ENCODE results near the gene HERPUD2.

The HERPUD2 gene
- total RNA-seq, result 150 to 208 (median 151) reads per million in 4 donors

- DNase-seq, result peak; percentile 85 to 92 (median 91)
These were observed at the start of gene HERPUD2 for GRCh38 chr7:35694784-35695472. Gene HERPUD2 (minus strand): TSS chr7:35695135. CDS start chr7:35694330, 805 bp downstream.

- no peak for DNase-seq
These were observed 44.0 kb upstream of the HERPUD2 start for GRCh38 chr7:35738889-35739288.

DNA sequence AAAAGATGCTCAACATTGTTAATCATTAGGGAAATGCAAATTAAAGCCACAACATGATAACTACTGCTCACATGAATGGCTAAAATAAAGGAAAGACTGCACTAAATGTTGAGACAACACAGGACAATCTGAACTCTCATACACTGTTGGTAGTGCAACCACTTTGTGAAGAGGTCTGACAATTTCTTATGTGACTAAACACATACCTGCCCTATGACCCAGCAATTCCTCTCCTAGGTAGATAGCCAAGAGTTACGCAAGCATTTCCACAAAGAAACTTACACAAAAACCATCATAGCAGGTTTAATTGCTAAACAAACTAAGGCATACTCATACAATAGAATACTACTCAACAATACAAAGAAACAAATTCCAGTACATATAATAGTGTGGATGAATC is 41.8 kb upstream of the HERPUD2 start:
- DNase-seq, result no peak

GRCh38 chr7:35735396-35735795 is 40.5 kb upstream of the HERPUD2 start:
- no peak for DNase-seq

DNA sequence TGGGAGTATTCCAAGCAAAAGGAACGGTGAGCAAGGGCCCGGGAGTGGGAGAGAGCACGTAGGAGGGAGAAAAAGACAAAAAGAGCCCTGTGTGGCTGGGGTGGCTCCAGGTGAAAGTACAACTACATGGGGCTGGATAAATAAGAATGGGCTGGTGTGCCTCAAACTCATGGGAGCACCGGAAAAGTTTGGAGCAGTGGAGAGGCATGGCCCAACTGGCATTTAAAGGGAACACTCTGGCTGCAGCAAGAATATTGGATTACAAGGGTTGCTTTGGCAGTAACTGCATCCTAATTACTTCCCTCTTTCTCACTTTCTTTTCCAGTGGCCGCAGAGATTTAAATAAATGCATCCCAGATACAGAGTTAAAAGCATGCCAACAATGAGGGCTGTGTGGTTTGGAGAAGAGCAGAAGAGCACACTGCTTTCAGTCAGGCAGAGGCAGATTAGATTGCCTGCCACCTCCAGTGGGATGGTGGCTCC is 39.1 kb upstream of the HERPUD2 start:
- no peak for DNase-seq

DNA sequence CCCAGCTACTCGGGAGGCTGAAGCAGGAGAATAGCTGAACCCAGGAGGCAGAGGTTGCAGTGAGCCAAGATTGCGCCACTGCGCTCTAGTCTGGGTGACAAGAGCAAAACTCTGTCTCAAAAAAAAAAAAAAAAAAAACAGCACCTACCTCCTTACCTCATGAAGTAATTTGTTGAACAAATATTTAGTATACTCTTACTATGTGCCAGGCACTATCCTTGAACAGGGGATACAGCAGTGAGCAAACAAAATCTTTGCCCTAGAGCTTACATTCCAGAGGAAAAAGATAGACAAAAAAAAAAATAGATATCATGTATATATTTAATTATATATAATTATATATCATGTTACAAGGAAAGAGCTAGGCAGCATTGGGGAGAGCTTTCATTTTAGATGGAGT is 36.4 kb upstream of the HERPUD2 start:
- DNase-seq, result no peak

DNA sequence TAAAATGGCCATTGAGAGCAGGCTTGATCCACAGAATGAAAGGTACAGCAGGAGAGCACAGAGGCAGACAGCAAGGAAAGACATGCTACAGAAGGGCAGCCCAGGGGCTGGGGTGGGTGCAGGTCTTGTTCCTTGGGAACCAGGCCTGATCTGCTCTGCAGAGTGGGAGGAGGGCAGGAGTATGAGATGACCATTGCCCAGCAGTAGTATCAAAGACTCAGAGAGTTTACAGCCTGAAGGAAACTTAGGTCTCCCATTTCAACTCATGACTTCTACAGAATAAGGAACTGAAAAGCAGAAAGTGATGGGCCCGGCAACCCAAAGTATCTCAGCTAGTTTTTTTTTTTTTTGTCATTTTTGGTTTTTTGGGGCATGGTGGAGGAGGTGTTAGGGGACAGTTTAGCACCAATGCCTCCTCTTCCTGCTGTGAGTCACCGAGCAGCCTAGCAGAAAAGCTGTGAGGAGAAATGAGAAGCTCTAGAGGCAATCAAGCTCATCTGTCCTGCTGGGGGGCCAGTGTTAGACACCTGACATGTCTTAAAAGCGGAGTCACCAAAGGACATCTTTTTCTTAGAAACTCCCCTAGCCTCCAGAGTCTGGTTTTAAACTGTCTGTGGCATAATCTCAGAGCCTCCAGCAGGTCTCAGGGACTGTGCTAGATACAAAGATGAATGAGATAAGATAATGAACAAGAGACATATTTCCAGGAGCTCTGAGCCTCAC is 34.3 kb upstream of the HERPUD2 start:
- peak in 1 of 5 donors; percentile 52 for DNase-seq

- no peak for DNase-seq
These were observed 33.6 kb upstream of the HERPUD2 start for GRCh38 chr7:35728412-35729060.

DNA sequence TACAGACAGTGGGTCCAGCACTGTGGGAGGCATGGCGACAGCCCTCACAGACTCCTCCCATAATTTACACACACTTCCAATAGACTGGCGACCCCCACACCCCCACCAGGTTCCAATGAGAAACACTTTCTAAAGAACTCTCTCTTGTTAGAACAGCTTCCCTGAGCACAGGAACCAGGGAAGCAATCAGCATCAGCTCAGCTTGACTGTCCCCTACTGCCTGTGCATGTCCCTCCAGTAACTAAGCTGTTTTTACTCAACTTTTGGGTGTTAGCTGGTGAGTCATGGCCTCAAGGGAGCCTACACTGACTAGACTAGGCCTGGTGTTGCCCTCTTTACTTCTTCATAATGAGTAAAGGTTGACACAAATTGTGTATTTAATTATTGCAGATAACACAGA is 32.6 kb upstream of the HERPUD2 start:
- DNase-seq, result peak in 1 of 5 donors; percentile 33

DNA sequence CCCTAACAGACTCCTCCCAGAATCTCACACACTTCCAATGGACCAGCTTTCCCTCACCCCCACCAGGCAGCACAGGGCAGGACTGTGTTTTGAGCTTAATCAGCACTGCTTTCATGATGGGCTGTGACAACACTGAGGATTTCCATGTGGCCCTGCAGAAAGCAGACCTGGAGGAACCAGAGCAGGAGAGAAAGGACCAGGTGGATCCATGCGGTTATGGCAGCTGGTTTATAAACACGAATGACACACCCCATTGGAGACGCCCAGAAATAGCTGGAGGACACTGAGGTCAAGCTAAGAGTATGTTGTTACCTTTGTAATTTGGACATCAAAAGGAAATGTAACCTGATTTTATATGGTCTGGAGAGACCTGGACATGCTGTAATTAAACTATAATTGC is 31.7 kb upstream of the HERPUD2 start:
- DNase-seq, result no peak

DNA sequence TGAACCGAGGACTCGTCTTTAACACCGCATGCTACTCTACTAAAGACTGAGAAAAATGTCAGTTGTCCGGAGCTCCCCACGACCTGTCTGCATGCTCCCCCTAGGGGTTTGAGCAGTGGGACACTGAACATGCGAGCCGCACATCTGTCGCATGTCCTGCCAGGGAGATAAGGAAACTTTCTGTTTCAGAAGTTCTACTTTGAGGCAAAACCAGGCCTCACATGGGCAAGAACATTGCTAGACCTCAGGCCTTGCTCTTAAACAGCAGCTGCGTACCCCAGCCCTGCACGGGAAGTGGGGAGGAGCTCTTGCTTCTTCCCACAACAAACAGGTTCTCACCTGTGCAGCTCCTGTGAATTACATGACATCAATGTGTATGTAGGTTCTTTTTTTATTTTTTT is 30.3 kb upstream of the HERPUD2 start:
- DNase-seq, result peak; percentile 33 to 66 (median 56)

GRCh38 chr7:35723011-35723410 is 28.1 kb upstream of the HERPUD2 start:
- peak in 1 of 5 donors; percentile 66 for DNase-seq

DNA sequence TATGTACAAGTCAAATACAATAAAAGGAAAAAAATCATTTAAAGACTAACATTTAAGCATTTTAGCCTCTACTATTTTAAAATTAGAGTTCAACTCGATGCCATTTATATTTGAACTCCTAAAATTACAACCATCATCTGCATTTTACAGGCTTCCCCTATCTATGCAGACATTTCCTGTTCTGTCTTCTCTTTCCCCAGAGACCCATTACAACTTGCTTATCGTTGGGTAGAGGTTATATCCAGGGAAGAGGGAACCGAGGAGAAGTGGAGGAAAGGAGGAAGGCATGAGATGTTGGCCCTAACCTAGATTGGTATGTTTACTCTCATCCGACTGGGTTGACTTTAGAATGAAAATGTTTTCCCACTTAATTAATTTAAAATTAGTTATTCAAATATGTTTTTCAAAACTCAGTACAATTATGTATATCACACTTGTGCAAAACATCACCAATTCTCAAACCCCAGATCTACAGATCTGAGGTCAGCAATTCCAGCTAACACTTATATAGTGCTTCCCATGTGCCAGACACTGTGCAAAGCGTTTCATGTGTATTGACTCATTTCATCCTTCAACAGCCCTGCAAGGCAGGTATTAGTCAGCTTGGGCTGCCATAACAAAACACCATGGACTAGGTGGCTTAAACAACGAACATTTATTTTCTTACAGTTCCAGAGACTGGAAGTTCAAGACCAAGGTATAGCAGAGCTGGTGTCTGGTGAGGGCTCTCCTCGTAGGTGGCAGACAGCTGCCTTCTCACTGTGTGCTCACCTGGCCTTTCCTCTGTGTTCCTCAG is 27.3 kb upstream of the HERPUD2 start:
- DNase-seq, result peak in 1 of 5 donors; percentile 71

- DNase-seq, result no peak
These were observed 26.4 kb upstream of the HERPUD2 start for GRCh38 chr7:35721288-35721687.

GRCh38 chr7:35720849-35721248 is 25.9 kb upstream of the HERPUD2 start:
- DNase-seq, result no peak

DNA sequence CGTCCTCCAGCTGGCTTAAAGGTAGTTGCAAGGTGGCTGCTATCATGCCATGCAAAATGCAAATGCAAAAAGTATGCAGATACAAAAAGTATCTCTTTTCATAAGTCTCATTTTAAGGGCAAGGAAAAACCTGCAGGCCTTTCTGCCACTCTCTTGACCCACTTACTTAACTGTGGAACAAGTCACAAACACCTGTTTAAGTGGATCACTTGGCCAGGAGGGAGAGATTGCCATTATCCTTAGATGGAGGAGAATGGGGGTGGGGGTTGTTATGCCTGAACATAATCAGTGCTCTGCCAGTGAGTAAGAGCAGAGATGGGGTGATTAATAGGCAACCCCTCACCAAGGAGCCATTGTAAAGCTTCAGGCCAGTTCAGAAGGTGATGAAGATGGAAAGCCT is 25.1 kb upstream of the HERPUD2 start:
- no peak for DNase-seq

DNA sequence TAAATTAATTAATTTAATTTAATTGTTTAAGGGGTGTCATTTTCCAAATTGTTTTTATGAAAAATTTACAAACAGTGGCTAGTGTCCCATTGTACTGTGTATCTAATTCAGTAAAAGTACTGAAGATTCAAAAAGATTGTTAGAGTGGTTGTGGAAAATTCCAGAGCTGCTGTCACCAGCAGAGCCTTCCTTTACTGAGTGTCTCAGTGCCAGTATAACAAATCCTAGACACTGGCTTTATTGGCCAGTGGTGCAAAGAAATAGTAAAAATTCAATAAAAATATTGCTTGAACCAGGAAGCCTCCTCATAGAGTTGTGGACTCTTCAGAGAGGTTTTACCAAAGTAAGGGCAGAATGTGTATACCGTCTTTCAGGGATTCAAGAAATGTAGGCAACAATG is 23.1 kb upstream of the HERPUD2 start:
- no peak for DNase-seq

DNA sequence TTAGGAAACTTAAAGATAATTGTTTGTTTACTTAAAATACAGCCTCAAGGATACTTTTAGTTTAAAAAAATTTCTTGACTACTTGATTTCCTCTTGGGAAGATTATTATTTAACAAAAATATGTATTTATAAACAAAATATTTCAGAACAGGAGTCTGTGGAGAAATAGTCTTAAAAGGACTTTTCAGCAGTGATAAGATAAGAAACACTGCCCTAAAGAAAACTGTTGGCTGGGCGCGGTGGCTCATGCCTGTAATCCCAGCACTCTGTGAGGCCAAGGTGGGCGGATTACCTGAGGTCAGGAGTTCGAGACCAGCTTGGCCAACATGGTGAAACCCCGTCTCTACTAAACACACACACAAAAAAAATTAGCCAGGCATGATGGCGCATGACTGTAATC is 22.6 kb upstream of the HERPUD2 start:
- no peak for DNase-seq

DNA sequence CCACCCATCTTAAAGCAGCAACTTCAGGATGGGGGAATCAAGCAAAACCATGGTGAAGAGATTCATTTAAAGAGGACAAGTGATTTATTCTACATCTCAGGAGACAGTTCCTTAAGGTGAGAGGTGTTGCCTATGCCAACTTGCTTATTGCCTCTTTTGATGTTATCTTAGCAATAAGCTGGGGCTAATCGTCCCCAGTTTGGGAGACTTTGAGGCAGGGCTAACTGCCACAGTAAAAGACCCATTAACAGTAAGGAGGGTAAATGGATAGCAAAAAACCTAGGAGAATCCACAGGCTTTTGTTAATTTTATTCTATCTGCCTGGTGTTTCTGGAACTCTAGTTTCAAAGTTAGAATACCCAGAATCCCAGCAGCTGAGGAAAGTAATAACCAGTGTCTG is 22.1 kb upstream of the HERPUD2 start:
- no peak for DNase-seq

- DNase-seq, result no peak
These were observed 21.3 kb upstream of the HERPUD2 start for GRCh38 chr7:35716038-35716803.

DNA sequence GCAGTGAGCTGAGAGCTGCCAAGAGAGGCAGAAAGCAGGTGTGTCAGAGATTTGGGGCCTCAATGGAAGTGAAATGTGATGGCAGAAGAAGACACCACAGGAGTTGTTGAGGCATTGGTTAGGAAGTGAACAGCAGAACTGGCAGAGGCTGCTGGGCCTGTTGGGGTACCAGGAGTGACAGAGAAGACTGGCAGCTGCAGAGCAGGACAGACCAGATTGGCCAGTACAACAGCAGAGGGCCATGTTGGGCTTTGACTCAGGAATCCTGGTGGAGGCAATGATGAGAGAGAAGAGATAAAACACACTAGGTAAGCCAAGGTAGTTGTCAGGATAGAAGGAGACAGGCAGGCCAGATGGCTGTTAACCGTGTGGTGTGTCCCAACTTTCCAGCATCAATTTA is 19.9 kb upstream of the HERPUD2 start:
- no peak for DNase-seq

GRCh38 chr7:35714407-35714806 is 19.5 kb upstream of the HERPUD2 start:
- DNase-seq, result no peak

Data from T-helper 1 cell (primary cell).